Hepatocyte (in vitro differentiated cells): ENCODE results near the gene KRTAP5-4. TPM values are rescaled to one million over a fixed set of nuclear protein-coding genes. Genes with fewer than 3 reads are reported as not detected.

ENCODE experiments used
- DNase-seq: peaks from one replicate; pipeline ENCODE4 v3.0.0-alpha.2; 2016; ENCODE audit warnings: low spot score
- H2AFZ ChIP-seq: fragments of 200-600 bp; sonication (generic); 2 replicates; pipeline ENCODE4 v1.6.0; 2016; ENCODE audit warnings: antibody characterized with exemption, mild to moderate bottlenecking
- H3K27ac ChIP-seq: fragments of 200-600 bp; sonication (generic); 2 replicates; pipeline ENCODE4 v1.5.1; 2016; ENCODE audit warnings: mild to moderate bottlenecking
- H3K27me3 ChIP-seq: fragments of 200-600 bp; sonication (generic); 2 replicates; pipeline ENCODE4 v1.6.1; 2016
- H3K36me3 ChIP-seq: fragments of 200-600 bp; sonication (generic); replicated peaks from 2 replicates; pipeline ENCODE4 v1.5.1; 2016; ENCODE audit warnings: low read depth; ENCODE audit not compliant: insufficient read depth
- H3K4me1 ChIP-seq: fragments of 200-600 bp; sonication (generic); 2 replicates; pipeline ENCODE4 v1.5.1; 2016; ENCODE audit warnings: mild to moderate bottlenecking, moderate library complexity; ENCODE audit not compliant: insufficient read depth
- H3K4me2 ChIP-seq: fragments of 200-600 bp; sonication (generic); 2 replicates; pipeline ENCODE4 v1.6.0; 2016
- H3K4me3 ChIP-seq: fragments of 200-600 bp; sonication (generic); 2 replicates; pipeline ENCODE4 v1.5.1; 2016; ENCODE audit warnings: mild to moderate bottlenecking
- H3K79me2 ChIP-seq: fragments of 200-600 bp; sonication (generic); 2 replicates; pipeline ENCODE4 v1.6.0; 2017; ENCODE audit warnings: mild to moderate bottlenecking
- H3K9me2 ChIP-seq: fragments of 200-600 bp; sonication (generic); replicated peaks from 2 replicates; pipeline ENCODE4 v1.6.0; 2017; ENCODE audit warnings: mild to moderate bottlenecking; ENCODE audit not compliant: insufficient read depth
- H3K9me3 ChIP-seq: fragments of 200-600 bp; sonication (generic); 2 replicates; pipeline ENCODE4 v1.5.1; 2016; ENCODE audit warnings: low read depth, mild to moderate bottlenecking
- H4K20me1 ChIP-seq: fragments of 200-600 bp; sonication (generic); 2 replicates; pipeline ENCODE4 v1.6.0; 2016; ENCODE audit warnings: mild to moderate bottlenecking; ENCODE audit not compliant: insufficient read depth, poor library complexity, severe bottlenecking
- EZH2 ChIP-seq: fragments of 200-600 bp; sonication (generic); IDR thresholded peaks from 2 replicates; pipeline ENCODE4 v1.6.1; 2016; ENCODE audit warnings: antibody characterized with exemption, mild to moderate bottlenecking, borderline replicate concordance
- EZH2phosphoT487 ChIP-seq: fragments of 200-600 bp; sonication (generic); IDR thresholded peaks from one replicate; pipeline ENCODE4 v1.6.1; 2018; ENCODE audit warnings: antibody characterized with exemption, mild to moderate bottlenecking, low read depth, moderate library complexity; ENCODE audit not compliant: unreplicated experiment, severe bottlenecking
- WGBS: methylation state at CpG from one replicate; pipeline ENCODE4 v1.1.6; 2016; ENCODE audit warnings: low lambda C conversion rate; ENCODE audit errors: missing lambda C conversion rate; 5-methylcytosine and 5-hydroxymethylcytosine counted together
- polyA plus RNA-seq: library from polyadenylated mRNA; unstranded; fragments of >200 nt; fragmentation: Nextera tagmentation; extraction: Ambion mirVana; gene quantifications from 2 replicates; pipeline ENCODE4 v1.2.1, GENCODE V29; 2016
- total RNA-seq: library from RNA; depleted of rRNA; stranded (reverse); fragments of >200 nt; gene quantifications from 2 replicates; pipeline ENCODE4 v1.2.3, GENCODE V29; 2014
- TF ChIP-seq, protein P1 (sequence below): fragments of 200-600 bp; sonication (generic); IDR thresholded peaks from 2 replicates; pipeline ENCODE4 v1.5.1; 2016; ENCODE audit warnings: antibody characterized with exemption, mild to moderate bottlenecking; ENCODE audit not compliant: poor library complexity

Gene KRTAP5-4
- total and polyA plus RNA-seq, 2 experiments from 2014 or later: not detected

DNA sequence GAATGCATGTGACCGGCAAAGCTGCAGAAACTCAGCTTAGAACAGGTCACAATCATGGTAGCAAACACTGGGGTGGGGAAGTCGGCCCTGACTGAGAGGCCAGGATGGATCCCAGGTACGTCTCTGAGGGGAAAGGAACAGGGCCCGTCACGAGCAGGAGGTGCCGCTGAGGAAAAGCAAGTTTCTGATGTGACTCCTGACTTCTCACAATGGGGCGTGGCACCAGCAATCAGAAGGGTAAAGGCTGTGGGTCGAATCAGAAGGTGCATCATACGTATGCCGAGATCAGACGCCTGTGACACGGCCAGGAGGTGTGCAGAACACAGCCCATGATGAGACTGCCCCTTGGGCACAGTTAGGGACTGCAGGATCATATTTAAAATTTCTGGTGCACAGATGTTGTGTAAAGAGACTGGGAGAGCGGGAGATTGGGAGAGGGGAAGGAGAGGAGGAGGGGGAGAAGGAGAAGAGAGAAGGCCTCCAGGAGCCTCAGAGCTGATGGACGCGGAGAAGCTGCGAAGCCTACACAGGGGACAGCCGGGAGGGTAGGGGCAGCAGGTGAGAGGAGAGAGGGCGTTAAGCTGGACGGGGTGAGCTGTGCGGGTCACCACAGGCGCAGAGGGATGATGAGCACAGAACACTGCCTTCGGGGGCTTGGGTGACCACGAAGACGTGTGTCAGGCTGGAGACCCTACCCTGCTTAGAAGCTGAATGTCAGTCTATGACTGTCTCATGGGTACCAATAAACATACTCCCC is 38.4 kb upstream of the KRTAP5-4 start:
- DNase-seq: peak; percentile 30
- Histone ChIP-seq H3K36me3 (no peaks in the 10 kb centered on the region), H3K4me1 (peaks cover 22% of the 10 kb centered on the region), H3K9me2 (no peaks in the 10 kb centered on the region), H4K20me1 (no peaks in the 10 kb centered on the region), H3K27me3 (no peaks in the 10 kb centered on the region), H3K27ac (peak overlapping the region; percentile 48), H2AFZ (no peak overlapping the region), H3K79me2 (no peaks in the 10 kb centered on the region), H3K4me2 (no peak overlapping the region), H3K9me3 (no peaks in the 10 kb centered on the region), H3K4me3 (no peak overlapping the region)
- TF ChIP-seq EZH2 (no peak), EZH2phosphoT487 (no peak)
- TF ChIP-seq, protein P1, sequence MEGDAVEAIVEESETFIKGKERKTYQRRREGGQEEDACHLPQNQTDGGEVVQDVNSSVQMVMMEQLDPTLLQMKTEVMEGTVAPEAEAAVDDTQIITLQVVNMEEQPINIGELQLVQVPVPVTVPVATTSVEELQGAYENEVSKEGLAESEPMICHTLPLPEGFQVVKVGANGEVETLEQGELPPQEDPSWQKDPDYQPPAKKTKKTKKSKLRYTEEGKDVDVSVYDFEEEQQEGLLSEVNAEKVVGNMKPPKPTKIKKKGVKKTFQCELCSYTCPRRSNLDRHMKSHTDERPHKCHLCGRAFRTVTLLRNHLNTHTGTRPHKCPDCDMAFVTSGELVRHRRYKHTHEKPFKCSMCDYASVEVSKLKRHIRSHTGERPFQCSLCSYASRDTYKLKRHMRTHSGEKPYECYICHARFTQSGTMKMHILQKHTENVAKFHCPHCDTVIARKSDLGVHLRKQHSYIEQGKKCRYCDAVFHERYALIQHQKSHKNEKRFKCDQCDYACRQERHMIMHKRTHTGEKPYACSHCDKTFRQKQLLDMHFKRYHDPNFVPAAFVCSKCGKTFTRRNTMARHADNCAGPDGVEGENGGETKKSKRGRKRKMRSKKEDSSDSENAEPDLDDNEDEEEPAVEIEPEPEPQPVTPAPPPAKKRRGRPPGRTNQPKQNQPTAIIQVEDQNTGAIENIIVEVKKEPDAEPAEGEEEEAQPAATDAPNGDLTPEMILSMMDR: no peak
- WGBS: 75% methylated on average over 17 of the region's 24 CpGs

GRCh38 chr11:1659506-1659905 is 37.6 kb upstream of the KRTAP5-4 start:
- Histone ChIP-seq H3K36me3 (no peaks in the 10 kb centered on the region), H3K4me1 (peaks cover 30% of the 10 kb centered on the region), H3K27me3 (no peaks in the 10 kb centered on the region), H3K9me2 (no peaks in the 10 kb centered on the region), H3K4me2 (no peak overlapping the region), H2AFZ (no peak overlapping the region), H4K20me1 (no peaks in the 10 kb centered on the region), H3K27ac (peak overlapping the region; percentile 48), H3K4me3 (no peak overlapping the region), H3K9me3 (no peaks in the 10 kb centered on the region), H3K79me2 (no peaks in the 10 kb centered on the region)
- 91% methylated on average over 14 of the region's 14 CpGs for WGBS
- DNase-seq: no peak
- TF ChIP-seq, protein P1: no peak
- TF ChIP-seq EZH2 (no peak), EZH2phosphoT487 (no peak)

GRCh38 chr11:1656670-1657069 is 34.7 kb upstream of the KRTAP5-4 start:
- DNase-seq: no peak
- 83% methylated on average over 7 of the region's 7 CpGs for WGBS
- Histone ChIP-seq H2AFZ (no peak overlapping the region), H3K79me2 (no peaks in the 10 kb centered on the region), H3K4me3 (no peak overlapping the region), H3K27me3 (no peaks in the 10 kb centered on the region), H3K4me1 (peaks cover 47% of the 10 kb centered on the region), H3K27ac (no peak overlapping the region), H3K4me2 (no peak overlapping the region), H3K9me2 (no peaks in the 10 kb centered on the region), H3K9me3 (no peaks in the 10 kb centered on the region), H3K36me3 (no peaks in the 10 kb centered on the region), H4K20me1 (no peaks in the 10 kb centered on the region)
- no peak for TF ChIP-seq EZH2
- no peak for TF ChIP-seq EZH2phosphoT487
- TF ChIP-seq, protein P1: no peak
